Epithelial cell of proximal tubule (primary cell): Measurements from ENCODE around the gene TACR2. TPM values are rescaled to one million over a fixed set of nuclear protein-coding genes. Genes with fewer than 3 reads are reported as not detected.

Experiments used
- DNase-seq: peaks from one replicate; pipeline ENCODE4 v3.0.0-alpha.2; 2011; ENCODE audit warnings: low read depth
- H3K4me3 ChIP-seq: 2 replicates; pipeline ENCODE4 v1.5.1; 2011; ENCODE audit warnings: low read depth, mild to moderate bottlenecking, low read length
- CTCF ChIP-seq: conservative IDR thresholded peaks from 2 replicates; pipeline ENCODE4 v1.5.1; 2012; ENCODE audit warnings: low read depth, mild to moderate bottlenecking, low read length
- total RNA-seq: library from RNA; depleted of rRNA; stranded (reverse); fragments of >200 nt; gene quantifications from 2 replicates; pipeline ENCODE4 v1.2.3, GENCODE V29; 2015

TACR2 gene
- total RNA-seq, 1 donor from 2014 or later = 0.23 TPM

- TF ChIP-seq CTCF = no peak
- DNase-seq = no peak
- no peak overlapping the region for H3K4me3 ChIP-seq
These were observed 52.3 kb downstream of the TACR2 start for GRCh38 chr10:69364232-69364940.

GRCh38 chr10:69363666-69364065 lies 53.1 kb downstream of the TACR2 start:
- no peak overlapping the region for H3K4me3 ChIP-seq
- no peak for DNase-seq
- TF ChIP-seq CTCF = no peak

- DNase-seq = no peak
- TF ChIP-seq CTCF = no peak
These were observed 54.2 kb downstream of the TACR2 start for GRCh38 chr10:69362471-69362954.

GRCh38 chr10:69361303-69361614 lies 55.5 kb downstream of the TACR2 start:
- TF ChIP-seq CTCF = no peak
- H3K4me3 ChIP-seq = no peak overlapping the region
- DNase-seq = no peak

More at GRCh38 chr10:69362471-69362954, 54.2 kb downstream of the TACR2 start:
- no peak overlapping the region for H3K4me3 ChIP-seq

- H3K4me3 ChIP-seq = no peak overlapping the region
- TF ChIP-seq CTCF = no peak
- no peak for DNase-seq
These were observed 56.0 kb downstream of the TACR2 start for GRCh38 chr10:69360485-69361302.

- no peak overlapping the region for H3K4me3 ChIP-seq
- TF ChIP-seq CTCF = no peak
These were observed 57.1 kb downstream of the TACR2 start for GRCh38 chr10:69359594-69359993.

More at GRCh38 chr10:69359594-69359993, 57.1 kb downstream of the TACR2 start:
- no peak for DNase-seq
